ENCODE data around the gene TXNL4A. TPM values are rescaled to one million over a fixed set of nuclear protein-coding genes. Genes with fewer than 3 reads are reported as not detected.

TXNL4A gene, protein sequence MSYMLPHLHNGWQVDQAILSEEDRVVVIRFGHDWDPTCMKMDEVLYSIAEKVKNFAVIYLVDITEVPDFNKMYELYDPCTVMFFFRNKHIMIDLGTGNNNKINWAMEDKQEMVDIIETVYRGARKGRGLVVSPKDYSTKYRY
- total RNA-seq (2022; extraction: Qiagen RNA extraction) = 90.8 to 163 TPM (median 140 TPM) in 5 replicates

DNA sequence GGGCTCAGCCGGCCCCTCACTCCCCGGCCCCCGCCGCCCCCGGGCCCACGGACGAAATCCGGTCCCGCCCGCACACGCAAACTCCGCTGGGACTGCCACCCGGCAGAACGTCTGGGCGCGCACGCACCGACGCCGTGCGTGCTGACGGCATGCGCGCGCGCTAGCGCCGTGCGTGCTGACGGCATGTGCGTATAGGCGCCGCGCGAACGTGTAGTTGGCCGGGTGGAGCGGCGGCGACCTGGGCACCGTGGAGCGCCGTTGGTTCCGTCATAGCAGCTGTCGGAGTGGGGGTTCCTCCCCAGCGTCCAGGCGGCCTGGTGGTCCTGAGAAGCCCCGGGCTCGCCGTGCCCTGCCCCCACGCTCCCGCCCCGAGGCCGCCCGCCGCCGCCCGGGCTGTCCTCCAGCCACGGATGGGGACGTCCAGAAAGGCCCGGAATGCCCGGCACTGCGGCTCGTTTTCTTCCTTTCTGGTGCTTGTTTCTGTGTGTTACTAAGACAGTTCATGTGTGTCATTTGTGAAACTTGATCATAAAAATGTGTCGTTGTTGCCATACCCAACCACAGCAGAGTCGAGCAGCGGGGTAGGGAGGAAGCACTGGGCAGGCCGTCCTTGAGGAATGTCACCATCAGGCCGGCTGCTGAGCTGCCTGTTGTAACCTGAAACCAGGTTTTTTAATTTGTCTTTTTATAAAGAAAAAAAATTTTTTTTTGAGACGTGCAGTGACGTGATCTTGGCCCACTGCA lies at the start of gene TXNL4A:
Gene TXNL4A, minus strand, starts transcription at position 113 of the 744 bp plus-strand sequence. CDS start 171 bp downstream, outside the sequence.

DNA sequence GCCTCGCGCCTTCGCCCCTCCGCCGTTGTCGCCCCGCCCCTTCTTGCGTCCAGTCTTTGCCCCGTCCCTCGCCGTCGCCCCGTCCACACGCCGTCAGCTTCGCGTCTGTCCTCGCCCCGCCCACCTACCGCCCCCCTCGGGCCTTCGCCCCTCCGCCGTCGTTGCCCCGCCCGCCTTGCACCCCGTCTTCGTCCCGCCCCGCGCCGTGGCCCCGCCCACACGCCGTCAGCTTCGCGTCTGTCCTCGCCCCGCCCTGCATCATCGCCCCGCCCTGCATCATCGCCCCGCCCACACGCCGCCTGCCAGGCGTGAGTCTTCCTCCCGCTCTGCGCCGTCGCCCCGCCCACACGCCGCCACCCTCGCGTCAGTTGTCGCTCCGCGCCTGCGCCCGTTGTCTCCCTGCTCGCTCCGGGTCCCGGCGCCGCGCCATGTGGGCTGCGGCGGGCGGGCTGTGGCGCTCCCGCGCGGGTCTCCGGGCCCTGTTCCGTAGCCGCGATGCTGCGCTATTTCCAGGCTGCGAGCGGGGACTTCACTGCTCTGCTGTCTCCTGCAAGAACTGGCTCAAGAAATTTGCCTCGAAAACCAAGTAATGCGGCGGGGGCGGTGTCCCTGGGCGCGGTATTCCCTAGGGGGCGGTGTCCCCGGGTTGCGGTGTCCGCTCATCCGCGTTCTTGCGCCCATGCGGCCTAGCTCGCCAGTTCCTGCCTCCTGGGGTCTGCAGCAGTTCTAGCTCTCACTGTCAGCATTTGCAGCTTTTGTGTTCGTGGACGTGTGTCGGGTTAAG lies 45.9 kb upstream of the TXNL4A start, which contains the start of gene RBFA:
Gene RBFA, plus strand, starts transcription at position 367 of the 784 bp plus-strand sequence. Its CDS starts 62 bp downstream, at position 429.

GRCh38 chr18:79964330-79965118 lies 23.8 kb downstream of the TXNL4A start, which contains the start of gene HSBP1L1:
HSBP1L1 (plus strand) TSS chr18:79964643; CDS start chr18:79964736, 93 bp downstream.

DNA sequence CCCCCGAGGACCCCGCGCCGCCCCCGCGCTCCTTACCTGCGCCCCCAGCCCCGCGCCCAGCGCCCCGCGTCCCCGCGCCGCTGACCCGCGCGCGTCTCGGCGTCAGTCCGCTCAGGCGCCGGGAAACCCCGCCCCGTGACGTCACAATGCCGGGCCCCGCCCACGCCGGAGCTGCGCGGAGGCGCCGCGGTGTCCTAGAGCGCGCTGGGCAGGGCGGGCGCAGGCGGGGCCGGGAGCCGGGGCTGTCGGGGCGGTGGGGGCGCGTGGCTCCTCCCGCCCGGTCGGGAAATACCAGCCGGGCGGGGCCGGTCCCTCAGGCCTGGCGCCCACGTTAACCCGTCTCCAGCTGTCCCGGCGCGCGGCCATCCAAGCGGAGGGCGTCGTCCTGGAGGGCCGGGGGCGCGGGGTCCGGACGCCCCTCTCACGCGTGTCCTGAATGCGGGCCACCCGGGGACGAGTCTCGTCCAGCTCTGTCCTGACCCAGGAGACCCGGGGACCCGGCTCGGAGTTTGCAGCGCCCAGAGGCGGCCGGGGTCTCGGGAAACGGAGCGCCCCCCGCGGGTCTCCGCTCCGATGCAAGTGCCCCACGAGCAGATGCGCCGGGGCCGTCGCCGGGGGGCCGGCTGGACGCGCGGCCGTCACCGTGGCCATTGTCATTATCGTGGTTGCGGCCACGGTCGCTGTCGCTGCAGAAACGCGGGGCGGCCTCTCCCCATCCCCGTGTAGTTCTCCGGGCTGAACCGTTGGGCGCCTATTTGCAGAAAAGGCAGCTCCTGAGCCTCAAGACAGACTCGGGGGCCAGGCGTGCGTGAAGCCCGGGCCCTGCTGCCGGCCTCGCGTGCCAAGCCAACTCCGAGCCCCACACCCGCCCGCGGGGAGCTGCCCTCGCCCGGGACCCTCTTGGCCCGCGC lies 36.6 kb downstream of the TXNL4A start, which contains the start of gene SLC66A2:
Gene SLC66A2, minus strand, starts transcription at position 109 of the 911 bp plus-strand sequence. CDS start 727 bp downstream, outside the sequence.

Other genes with a start within 250 kb of the TXNL4A start
- gene KCNG2, start 190.6 kb downstream of the TXNL4A start, total RNA-seq (2022; extraction: Qiagen RNA extraction) = 0.06 TPM in 2 of 5 replicates, not detected in the others
- 14.4 to 21.7 TPM (median 19.9 TPM) in 5 replicates for gene SLC66A2, start 36.9 kb downstream of the TXNL4A start, total RNA-seq (2022; extraction: Qiagen RNA extraction)
- gene HSBP1L1, start 23.9 kb downstream of the TXNL4A start, total RNA-seq (2022; extraction: Qiagen RNA extraction) = 10.7 to 14.6 TPM (median 12.4 TPM) in 5 replicates
- 29.1 to 32.3 TPM (median 31.4 TPM) in 5 replicates for gene RBFA, start 45.9 kb upstream of the TXNL4A start, total RNA-seq (2022; extraction: Qiagen RNA extraction)
- gene ADNP2, start 120.7 kb upstream of the TXNL4A start, total RNA-seq (2022; extraction: Qiagen RNA extraction) = 10.4 to 13.2 TPM (median 11.0 TPM) in 5 replicates